Skin of body (tissue), 2 donors: Measurements from ENCODE around the gene PCLO. TPM values are rescaled to one million over a fixed set of nuclear protein-coding genes. Genes with fewer than 3 reads are reported as not detected.

Experiments used
- DNase-seq: peaks from one replicate; lab custom pipeline; 2025; lab: John Stamatoyannopoulos, UW
- total RNA-seq: library from RNA; depleted of rRNA; stranded (reverse); fragments of >200 nt; gene quantifications from one replicate; pipeline ENCODE4 v1.2.3, GENCODE V29; 2014

Gene PCLO
- total RNA-seq, 1 donor from 2014 or later: 3.8 TPM

GRCh38 chr7:82839063-82839462 is 323.6 kb downstream of the PCLO start:
- DNase-seq: no peak

GRCh38 chr7:82838314-82838713 is 324.4 kb downstream of the PCLO start:
- no peak for DNase-seq

GRCh38 chr7:82823073-82823472 is 339.6 kb downstream of the PCLO start:
- no peak for DNase-seq

GRCh38 chr7:82821037-82821436 is 341.6 kb downstream of the PCLO start:
- no peak for DNase-seq

- no peak for DNase-seq
These were observed 344.5 kb downstream of the PCLO start for GRCh38 chr7:82818171-82818570.

- DNase-seq: no peak
These were observed 346.4 kb downstream of the PCLO start for GRCh38 chr7:82816272-82816671.

- DNase-seq: peak; percentile 68
These were observed 352.0 kb downstream of the PCLO start for GRCh38 chr7:82810558-82811259.

- no peak for DNase-seq
These were observed 354.1 kb downstream of the PCLO start for GRCh38 chr7:82808633-82809032.

GRCh38 chr7:82805527-82805960 is 357.1 kb downstream of the PCLO start:
- DNase-seq: no peak

- no peak for DNase-seq
These were observed 359.3 kb downstream of the PCLO start for GRCh38 chr7:82803411-82803810.

- peak; percentile 2 for DNase-seq
These were observed 372.6 kb downstream of the PCLO start for GRCh38 chr7:82789883-82790609.

GRCh38 chr7:82778021-82778420 is 384.7 kb downstream of the PCLO start:
- DNase-seq: no peak

GRCh38 chr7:82762880-82763279 is 399.8 kb downstream of the PCLO start:
- no peak for DNase-seq

- no peak for DNase-seq
These were observed 401.9 kb downstream of the PCLO start for GRCh38 chr7:82760831-82761230.

- no peak for DNase-seq
These were observed 402.6 kb downstream of the PCLO start for GRCh38 chr7:82760074-82760473.

- DNase-seq: no peak
These were observed 406.8 kb downstream of the PCLO start for GRCh38 chr7:82755705-82756551.

- no peak for DNase-seq
These were observed 412.7 kb downstream of the PCLO start for GRCh38 chr7:82750007-82750406.

- DNase-seq: no peak
These were observed 416.9 kb downstream of the PCLO start for GRCh38 chr7:82745820-82746219.

- DNase-seq: no peak
These were observed 417.6 kb downstream of the PCLO start for GRCh38 chr7:82745117-82745516.

GRCh38 chr7:82742163-82742562 is 420.5 kb downstream of the PCLO start:
- no peak for DNase-seq

GRCh38 chr7:82741493-82741892 is 421.2 kb downstream of the PCLO start:
- no peak for DNase-seq

GRCh38 chr7:82740246-82740848 is 422.3 kb downstream of the PCLO start:
- no peak for DNase-seq
